GM12891 (cell line): ENCODE measurements around the gene DYNC1H1. TPM values are rescaled to one million over a fixed set of nuclear protein-coding genes. Genes with fewer than 3 reads are reported as not detected.
A peak's percentile ranks its signal among the peaks of the same experiment; 100 is the strongest.

Experiments used
- DNase-seq: peaks from one replicate; pipeline ENCODE4 v3.0.0; 2011; ENCODE audit warnings: low spot score; ENCODE audit not compliant: insufficient read length
- FAIRE-seq: peaks from 2 replicates; lab custom pipeline; 2011; peaks lifted over from hg19 to GRCh38; lab: Jason Lieb, UNC
- PAX5 ChIP-seq: IDR thresholded peaks from 2 replicates; pipeline ENCODE4 v1.6.1; 2011; ENCODE audit warnings: low read length, moderate library complexity, mild to moderate bottlenecking; ENCODE audit not compliant: insufficient read depth, severe bottlenecking
- POLR2A ChIP-seq: IDR thresholded peaks from 2 replicates; pipeline ENCODE4 v1.6.1; 2011; ENCODE audit warnings: low read depth, low read length, control low read depth
- POLR2AphosphoS5 ChIP-seq: IDR thresholded peaks from 2 replicates; pipeline ENCODE4 v1.6.1; 2011; ENCODE audit warnings: low read depth, low read length, control low read depth
- POU2F2 ChIP-seq: IDR thresholded peaks from 2 replicates; pipeline ENCODE4 v1.6.1; 2011; ENCODE audit warnings: low read depth, mild to moderate bottlenecking, control low read depth, low read length, moderate library complexity
- SPI1 ChIP-seq: IDR thresholded peaks from 2 replicates; pipeline ENCODE4 v1.6.1; 2011; ENCODE audit warnings: low read depth, low read length, control low read depth
- TAF1 ChIP-seq: IDR thresholded peaks from 2 replicates; pipeline ENCODE4 v1.6.1; 2011; ENCODE audit warnings: low read depth, low read length, control low read depth
- polyA plus RNA-seq: library from polyadenylated mRNA; unstranded; fragments of >200 nt; gene quantifications from one replicate; pipeline ENCODE4 v1.2.1, GENCODE V29; 2012; ENCODE audit warnings: low read depth, missing spikeins, inconsistent platforms; ENCODE audit not compliant: missing spikeins

Gene DYNC1H1
- polyA plus RNA-seq = 67.4 TPM

DNA sequence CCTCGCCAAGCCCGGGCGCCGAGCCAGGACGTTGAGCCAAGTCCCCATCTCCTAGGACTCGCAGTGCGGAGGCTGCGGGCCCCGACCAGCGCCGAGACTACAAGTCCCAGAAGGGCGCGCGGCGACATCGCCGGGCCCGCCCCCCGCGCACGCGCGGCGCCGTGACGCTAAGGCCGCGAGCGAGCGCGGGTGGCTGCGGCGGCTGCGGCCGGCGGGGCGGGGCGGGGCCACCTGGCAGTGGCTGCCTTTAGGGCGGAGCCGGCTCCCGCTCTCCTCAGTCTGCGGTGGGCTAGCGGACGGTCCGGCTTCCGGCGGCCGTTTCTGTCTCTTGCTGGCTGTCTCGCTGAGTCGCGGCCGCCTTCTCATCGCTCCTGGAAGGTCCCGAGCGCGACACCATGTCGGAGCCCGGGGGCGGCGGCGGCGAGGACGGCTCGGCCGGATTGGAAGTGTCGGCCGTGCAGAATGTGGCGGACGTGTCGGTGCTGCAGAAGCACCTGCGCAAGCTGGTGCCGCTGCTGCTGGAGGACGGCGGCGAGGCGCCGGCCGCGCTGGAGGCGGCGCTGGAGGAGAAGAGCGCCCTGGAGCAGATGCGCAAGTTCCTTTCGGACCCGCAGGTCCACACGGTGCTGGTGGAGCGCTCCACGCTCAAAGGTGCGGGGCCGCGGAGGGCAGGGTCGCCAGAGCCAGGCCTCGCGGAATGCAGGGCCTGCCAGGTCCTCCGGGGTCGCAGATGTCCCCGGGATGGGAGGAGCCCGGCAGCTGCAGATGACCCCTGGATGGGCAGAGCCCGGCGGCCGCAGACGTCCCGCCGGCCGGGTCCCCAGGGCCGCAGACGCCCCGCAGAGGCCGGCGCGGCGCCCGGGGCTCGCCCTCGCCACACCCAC is at the start of gene DYNC1H1:
Gene DYNC1H1 (plus strand): TSS at position 277 of the 884 bp plus-strand sequence. CDS start 119 bp downstream, at position 396.
- no peak for TF ChIP-seq SPI1
- peak; percentile 81 for TF ChIP-seq POLR2A
- peak; percentile 79 for TF ChIP-seq POLR2AphosphoS5
- peak; percentile 25 for TF ChIP-seq PAX5
- TF ChIP-seq POU2F2 = no peak
- no peak for TF ChIP-seq TAF1
- DNase-seq (peak; percentile 82), FAIRE-seq (peak; percentile 96)

DNA sequence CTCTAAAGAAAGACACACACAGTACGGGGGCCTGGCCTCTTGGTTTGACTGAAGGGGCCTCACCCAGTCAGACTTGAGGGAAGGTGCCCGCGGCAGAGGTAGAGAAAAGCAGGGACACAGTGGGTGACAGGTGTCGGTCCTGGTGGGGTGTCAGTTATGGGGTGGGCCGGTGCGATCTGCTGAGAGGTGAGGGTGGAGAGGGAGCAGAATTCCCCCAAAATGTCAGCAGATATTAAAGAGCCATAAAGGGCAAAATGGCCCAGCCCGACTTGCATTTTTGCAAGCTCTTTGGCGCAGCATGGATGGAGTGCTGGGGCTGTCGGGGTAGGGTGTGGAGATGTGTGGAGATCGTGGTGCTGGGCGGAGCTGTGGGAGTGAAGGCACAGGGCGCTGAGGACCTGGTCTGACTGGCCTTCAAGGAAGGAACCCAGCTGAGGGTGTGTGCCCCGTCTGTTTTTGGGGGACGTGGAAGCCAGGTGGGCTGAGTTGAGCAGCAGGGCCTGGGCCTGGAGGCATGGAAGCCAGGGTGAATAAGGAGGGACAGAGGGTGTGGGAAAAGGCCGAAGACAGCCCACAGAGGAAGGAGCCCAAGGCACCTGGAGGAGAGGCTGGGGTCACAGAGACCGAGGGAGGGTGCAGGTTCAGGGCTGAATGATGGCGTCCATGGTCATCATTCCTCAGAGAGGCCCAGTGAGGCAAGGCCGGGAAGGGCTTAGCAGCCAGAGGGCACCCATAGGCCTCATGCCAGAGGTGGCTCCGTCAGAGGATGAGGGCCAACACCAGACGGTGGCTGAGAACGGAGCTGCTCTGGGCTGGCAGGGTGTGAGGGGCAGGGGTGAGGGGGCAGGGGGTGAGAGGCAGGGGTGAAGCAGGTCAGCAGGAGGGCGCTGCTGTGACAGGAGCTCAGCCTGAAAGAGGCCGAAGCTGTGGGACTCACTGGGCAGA is 48.2 kb upstream of the DYNC1H1 start:
- FAIRE-seq = no peak
- DNase-seq = no peak
- TF ChIP-seq PAX5 = no peak
- TF ChIP-seq SPI1 = no peak
- TF ChIP-seq POLR2A = no peak
- no peak for TF ChIP-seq POLR2AphosphoS5
- no peak for TF ChIP-seq POU2F2
- TF ChIP-seq TAF1 = no peak

DNA sequence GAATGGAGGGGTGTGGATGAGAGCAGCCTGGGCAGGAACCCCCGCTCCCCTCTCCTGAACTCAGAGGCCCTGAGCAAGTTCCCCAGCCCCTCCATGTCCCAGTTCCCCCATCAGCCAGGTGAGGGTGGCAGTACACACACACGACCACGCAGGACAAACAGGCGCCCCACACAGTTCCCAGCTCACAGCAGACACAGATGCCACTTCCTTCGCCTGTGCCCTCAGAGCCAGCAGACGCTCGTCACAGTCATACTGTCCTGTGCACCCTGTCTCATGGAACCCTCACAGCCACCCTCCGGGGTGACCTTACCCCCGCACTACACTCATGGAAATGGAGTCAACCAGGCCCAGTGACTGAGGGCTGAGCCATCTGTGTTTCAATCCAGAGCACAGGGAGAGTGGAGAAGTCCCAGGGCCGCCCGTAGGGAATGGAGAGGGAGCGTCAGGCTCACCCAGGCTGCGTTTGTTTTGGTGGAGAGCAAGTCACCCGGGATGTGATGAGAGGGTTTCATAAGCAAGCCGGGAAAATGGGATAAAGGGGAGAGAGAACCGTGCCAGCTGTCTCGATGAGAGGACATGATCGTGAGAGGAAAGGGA is 47.5 kb upstream of the DYNC1H1 start:
- no peak for TF ChIP-seq TAF1
- no peak for TF ChIP-seq POLR2AphosphoS5
- no peak for TF ChIP-seq SPI1
- no peak for TF ChIP-seq PAX5
- TF ChIP-seq POU2F2 = no peak
- no peak for TF ChIP-seq POLR2A

DNA sequence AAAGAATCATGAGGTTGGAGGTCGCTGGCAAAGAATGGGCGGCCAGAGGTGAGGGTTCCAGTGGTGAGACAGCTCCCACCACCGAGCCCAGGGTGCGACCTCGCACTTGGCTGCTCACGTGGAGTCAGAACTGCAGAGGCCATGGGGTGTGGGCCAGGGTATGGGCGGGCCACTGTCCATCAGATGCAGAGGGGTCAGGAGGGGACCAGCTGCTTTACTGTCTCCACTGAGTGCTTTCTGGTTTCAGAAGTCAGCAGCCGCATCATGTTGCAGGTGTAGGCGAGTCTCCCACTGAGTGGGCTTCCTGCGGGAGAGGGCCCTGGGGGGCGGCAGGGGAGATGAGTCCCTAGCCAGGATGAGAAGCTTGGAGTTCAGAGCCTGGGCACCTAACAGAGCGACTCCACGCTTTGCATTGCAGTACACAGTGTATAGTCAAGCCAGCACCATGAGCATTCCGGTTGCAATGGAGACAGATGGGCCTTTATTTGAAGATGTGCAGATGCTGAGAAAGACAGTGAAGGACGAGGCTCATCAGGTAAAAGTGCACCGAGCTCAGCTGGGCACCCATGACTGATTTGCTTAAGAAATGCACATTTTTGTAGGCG is 46.9 kb upstream of the DYNC1H1 start:
- DNase-seq (no peak), FAIRE-seq (no peak)
- TF ChIP-seq POLR2A = no peak
- no peak for TF ChIP-seq TAF1
- TF ChIP-seq PAX5 = no peak
- TF ChIP-seq SPI1 = no peak
- TF ChIP-seq POU2F2 = no peak
- TF ChIP-seq POLR2AphosphoS5 = no peak

More for the DNA sequence above, 47.5 kb upstream of the DYNC1H1 start:
- no peak for FAIRE-seq
- no peak for DNase-seq

DNA sequence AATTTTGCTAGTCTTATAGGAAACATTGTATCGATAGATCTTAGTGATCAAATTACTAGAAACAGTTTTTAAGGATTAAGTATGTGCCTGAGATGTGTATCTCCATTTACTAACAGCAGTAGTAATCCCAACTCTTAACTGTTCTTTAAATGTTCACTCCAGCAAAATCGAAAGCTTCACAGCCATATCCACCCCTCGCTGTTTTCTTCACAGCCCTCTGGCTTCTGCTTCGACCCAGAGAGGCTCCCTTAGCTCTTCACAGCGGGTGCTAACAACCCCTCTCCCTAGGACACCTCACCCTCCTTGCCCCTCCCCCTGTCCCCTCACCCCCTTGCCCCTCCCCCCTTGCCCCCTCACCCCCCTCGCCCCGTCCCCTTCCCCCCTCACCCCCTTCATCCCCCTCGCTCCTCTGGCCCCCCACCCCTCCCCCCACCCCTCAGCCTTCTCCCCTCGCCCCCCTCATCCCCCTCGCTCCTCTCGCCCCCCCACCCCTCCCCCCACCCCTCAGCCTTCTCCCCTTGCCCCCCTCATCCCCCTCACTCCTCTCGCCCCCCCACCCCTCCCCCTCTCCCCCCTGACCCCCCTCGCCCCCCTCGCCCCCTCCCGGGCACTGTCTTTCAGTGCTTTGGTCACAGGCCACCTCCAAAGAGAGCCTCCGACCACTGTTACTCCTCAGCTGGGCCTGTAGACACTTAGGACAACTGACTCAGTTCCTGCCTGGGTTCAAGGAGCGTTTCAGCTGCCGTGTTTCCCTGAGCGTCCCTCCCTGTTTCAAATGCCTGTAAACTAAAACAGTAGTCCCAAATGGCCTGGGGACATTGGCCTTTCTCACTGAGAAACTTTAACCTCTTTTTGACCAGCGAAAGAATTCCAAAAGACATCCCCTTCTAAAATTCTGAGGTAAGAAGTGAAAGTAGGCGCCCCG is 46.0 kb upstream of the DYNC1H1 start:
- FAIRE-seq = no peak
- no peak for DNase-seq
- TF ChIP-seq POU2F2 = no peak
- TF ChIP-seq TAF1 = no peak
- no peak for TF ChIP-seq SPI1
- no peak for TF ChIP-seq POLR2A
- no peak for TF ChIP-seq PAX5
- no peak for TF ChIP-seq POLR2AphosphoS5

DNA sequence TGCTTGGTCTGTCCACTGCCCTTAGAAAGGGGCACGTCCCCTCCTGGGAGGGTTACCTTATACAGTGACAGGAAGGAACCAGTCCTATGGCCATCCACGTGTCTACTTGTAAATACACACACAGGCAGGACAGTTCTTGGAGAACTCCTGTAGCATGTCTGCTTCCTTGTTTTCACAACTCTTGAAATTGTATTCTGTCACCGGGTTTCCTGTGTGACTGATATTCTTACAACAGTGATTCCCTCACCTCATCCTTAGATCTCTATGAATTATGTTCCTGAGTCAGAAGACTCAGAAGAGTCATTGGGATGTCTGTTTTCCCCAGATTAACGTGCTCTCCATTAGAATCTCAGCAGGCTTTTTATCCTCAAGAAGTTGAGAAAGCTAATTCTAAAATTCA is 44.1 kb upstream of the DYNC1H1 start:
- FAIRE-seq (no peak), DNase-seq (no peak)
- TF ChIP-seq PAX5 (no peak), POLR2A (no peak), POLR2AphosphoS5 (no peak), POU2F2 (no peak), TAF1 (no peak), SPI1 (no peak)

DNA sequence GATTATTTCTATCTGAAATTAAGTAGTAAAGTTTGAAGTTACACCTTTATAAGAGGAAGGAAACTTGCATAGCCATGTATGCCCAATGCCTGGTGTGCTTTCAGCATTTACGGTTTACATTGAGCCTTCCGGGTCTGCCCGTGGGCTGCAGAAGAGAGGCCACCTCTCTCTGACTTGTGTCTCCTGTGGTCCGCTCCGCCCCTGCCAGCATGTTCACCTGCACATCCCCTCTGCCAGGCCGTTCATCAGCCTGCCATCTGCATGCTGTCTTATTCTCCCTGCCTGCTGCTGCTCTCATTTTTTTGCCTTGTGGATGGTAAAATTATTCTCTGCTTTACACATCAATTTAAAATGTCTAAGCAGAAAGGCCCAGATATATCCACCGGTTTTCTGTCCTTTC is 41.5 kb upstream of the DYNC1H1 start:
- DNase-seq (no peak), FAIRE-seq (no peak)
- no peak for TF ChIP-seq PAX5
- no peak for TF ChIP-seq POLR2A
- no peak for TF ChIP-seq SPI1
- TF ChIP-seq TAF1 = no peak
- TF ChIP-seq POLR2AphosphoS5 = no peak
- no peak for TF ChIP-seq POU2F2

DNA sequence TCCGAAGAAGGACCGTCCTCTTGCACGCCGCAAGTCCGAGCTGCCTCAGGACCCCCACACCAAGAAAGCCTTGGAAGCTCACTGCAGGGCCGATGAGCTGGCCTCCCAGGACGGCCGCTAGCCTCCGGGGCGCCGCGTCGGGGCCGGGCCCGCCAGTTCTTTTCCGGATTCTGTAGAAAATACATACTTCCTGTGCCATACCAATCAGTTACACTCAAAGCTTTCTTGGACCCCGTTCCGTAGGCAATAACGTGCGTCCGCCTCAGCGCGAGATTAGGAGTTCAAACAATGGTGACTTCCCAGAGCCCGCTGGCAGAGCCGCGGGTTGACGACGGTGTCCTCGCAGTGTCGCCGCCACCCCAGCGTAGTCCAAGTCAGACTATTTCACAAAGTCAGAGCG is 39.2 kb upstream of the DYNC1H1 start:
- TF ChIP-seq POU2F2 (no peak), POLR2AphosphoS5 (no peak)
- no peak for DNase-seq
- FAIRE-seq = no peak
